GM19467 (cell line): ENCODE results near the gene RAMP3.
"Not testable (repeated sequence)": the region's sequence is repeated elsewhere in the genome, so short reads cannot be mapped to it uniquely, and the experiment has no call there.

ENCODE experiments used
- ATAC-seq: cut with Tn5 transposase; IDR thresholded peaks from one replicate; pipeline ENCODE4 v1.9.1; 2021; ENCODE audit warnings: mild to moderate bottlenecking, moderate library complexity; ENCODE audit not compliant: unreplicated experiment

The RAMP3 gene

GRCh38 chr7:45190406-45191165 lies 33.0 kb downstream of the RAMP3 start:
- ATAC-seq: no peak

- no peak for ATAC-seq
Observed at GRCh38 chr7:45191396-45191795, 33.8 kb downstream of the RAMP3 start.

- ATAC-seq: no peak
Observed at GRCh38 chr7:45192621-45193041, 35.0 kb downstream of the RAMP3 start.

GRCh38 chr7:45193828-45194227 lies 36.2 kb downstream of the RAMP3 start:
- ATAC-seq: no peak

GRCh38 chr7:45196374-45196773 lies 38.8 kb downstream of the RAMP3 start:
- ATAC-seq: peak; percentile 71

GRCh38 chr7:45197461-45197860 lies 39.9 kb downstream of the RAMP3 start:
- ATAC-seq: no peak

- ATAC-seq: no peak
Observed at GRCh38 chr7:45198986-45199385, 41.4 kb downstream of the RAMP3 start.

GRCh38 chr7:45199506-45199905 lies 41.9 kb downstream of the RAMP3 start:
- no peak for ATAC-seq

- ATAC-seq: no peak
Observed at GRCh38 chr7:45202625-45203024, 45.0 kb downstream of the RAMP3 start.

GRCh38 chr7:45203036-45203435 lies 45.4 kb downstream of the RAMP3 start:
- ATAC-seq: no peak

GRCh38 chr7:45203459-45203858 lies 45.9 kb downstream of the RAMP3 start:
- no peak for ATAC-seq

GRCh38 chr7:45203936-45204445 lies 46.4 kb downstream of the RAMP3 start:
- peak; percentile 89 for ATAC-seq

- not testable (repeated sequence) for ATAC-seq
Observed at GRCh38 chr7:45206266-45206665, 48.7 kb downstream of the RAMP3 start.

GRCh38 chr7:45209909-45210308 lies 52.3 kb downstream of the RAMP3 start:
- ATAC-seq: not testable (repeated sequence)

GRCh38 chr7:45211066-45211465 lies 53.5 kb downstream of the RAMP3 start:
- ATAC-seq: no peak

GRCh38 chr7:45211958-45212357 lies 54.4 kb downstream of the RAMP3 start:
- ATAC-seq: no peak

- ATAC-seq: no peak
Observed at GRCh38 chr7:45212606-45213005, 55.0 kb downstream of the RAMP3 start.

- ATAC-seq: no peak
Observed at GRCh38 chr7:45215601-45216062, 58.0 kb downstream of the RAMP3 start.

GRCh38 chr7:45216181-45216580 lies 58.6 kb downstream of the RAMP3 start:
- no peak for ATAC-seq

- no peak for ATAC-seq
Observed at GRCh38 chr7:45216622-45217165, 59.1 kb downstream of the RAMP3 start.

- no peak for ATAC-seq
Observed at GRCh38 chr7:45217358-45217757, 59.8 kb downstream of the RAMP3 start.

- ATAC-seq: no peak
Observed at GRCh38 chr7:45219130-45219529, 61.5 kb downstream of the RAMP3 start.
